ENCODE results near the gene DNASE1. TPM values are rescaled to one million over a fixed set of nuclear protein-coding genes. Genes with fewer than 3 reads are reported as not detected.

Gene DNASE1
- polyA plus RNA-seq, 1 of the 3 experiments (the other 2 are of a cell fraction): 19.8 TPM

- TF ChIP-seq NRF1 (IDR thresholded peaks at IDR 0.05; ENCODE audit: low read depth, low read length) (no peak), NFIC (IDR thresholded peaks at IDR 0.05; ENCODE audit: borderline replicate concordance) (no peak), USF2 (IDR thresholded peaks at IDR 0.05; ENCODE audit: borderline replicate concordance, low read depth, low read length) (no peak), TCF12 (IDR thresholded peaks at IDR 0.05) (no peak), GATA2 (CRISPR knock-in tag; IDR thresholded peaks at IDR 0.05) (no peak), GABPA (IDR thresholded peaks at IDR 0.05; ENCODE audit: low read depth) (no peak), ZBTB33 (IDR thresholded peaks at IDR 0.05; ENCODE audit: borderline replicate concordance, low read depth) (no peak), RFX5 (IDR thresholded peaks at IDR 0.05; ENCODE audit: low read length) (no peak), SMC3 (IDR thresholded peaks at IDR 0.05; ENCODE audit: low read depth, low read length) (no peak)
Measured at GRCh38 chr16:3673201-3673600, 18.7 kb downstream of the DNASE1 start (continued).

GRCh38 chr16:3673676-3674377 lies 19.3 kb downstream of the DNASE1 start:
- no peaks in the 10 kb centered on the region for H3K4me1 ChIP-seq (ENCODE audit: control insufficient read depth in 1 of 2, insufficient read depth in 2 of 2, low read depth in 1 of 2, low read length in 1 of 2)
- no peaks in the 10 kb centered on the region for H3K9me2 ChIP-seq
- no peak overlapping the region for H3K9ac ChIP-seq
- no peaks in the 10 kb centered on the region for H3K9me3 ChIP-seq
- no peaks in the 10 kb centered on the region for H4K20me1 ChIP-seq (ENCODE audit: insufficient read depth)
- no peak overlapping the region for H3K4me2 ChIP-seq
- TF ChIP-seq ZBTB33 (IDR thresholded peaks at IDR 0.05; ENCODE audit: borderline replicate concordance, low read depth) (no peak), MAX (IDR thresholded peaks at IDR 0.05; ENCODE audit: low read depth) (no peak), JUND (IDR thresholded peaks at IDR 0.05) (no peak), GABPA (IDR thresholded peaks at IDR 0.05; ENCODE audit: low read depth) (no peak), USF2 (IDR thresholded peaks at IDR 0.05; ENCODE audit: borderline replicate concordance, low read depth, low read length) (no peak), RAD21 (IDR thresholded peaks at IDR 0.05; ENCODE audit: low read length) (no peak), USF1 (IDR thresholded peaks at IDR 0.05; ENCODE audit: borderline replicate concordance, low read depth) (no peak), FOSL2 (IDR thresholded peaks at IDR 0.05; ENCODE audit: borderline replicate concordance, low read depth) (no peak), RCOR1 (IDR thresholded peaks at IDR 0.05; ENCODE audit: low read length) (no peak)
- WGBS (ENCODE audit: low lambda C conversion rate): 89% methylated on average over 11 of the region's 13 CpGs
- H3K79me2 ChIP-seq (ENCODE audit: insufficient read depth): no peaks in the 10 kb centered on the region
- DNase-seq: no peak
- peaks cover 17 to 38% of the 10 kb centered on the region in 2 experiments for H3K36me3 ChIP-seq (replicated peaks in 1 of 2; ENCODE audit: control insufficient read depth in 1 of 2, insufficient read depth in 2 of 2, low read length in 1 of 2)
- H3F3A ChIP-seq (replicated peaks; ENCODE audit: insufficient read depth): no peaks in the 10 kb centered on the region
- ChIA-PET POLR2A (no interaction called here), CTCF (interaction anchor here (0.7 to 1.3 kb wide), 3 partner anchors 9 to 16 kb away, joined by 3 read pairs; no protein-coding TSS in a partner anchor)
- H3K27me3 ChIP-seq (ENCODE audit: insufficient read depth): no peaks in the 10 kb centered on the region
- H3K27ac ChIP-seq (ENCODE audit: low read depth in 2 of 2, low read length in 1 of 2): no peak overlapping the region
- no peak overlapping the region for H3K4me3 ChIP-seq (ENCODE audit: low read depth in 2 of 2, low read length in 1 of 2)
- H2AFZ ChIP-seq (ENCODE audit: low read depth): no peak overlapping the region

Data from SK-N-SH (cell line).